Upper lobe of left lung (tissue), 6 donors: ENCODE results near the gene PTPDC1. TPM values are rescaled to one million over a fixed set of nuclear protein-coding genes. Genes with fewer than 3 reads are reported as not detected.

Source experiments
- ATAC-seq, 2 donors: fragments of 200-7000 bp; cut with Tn5 transposase; one replicate each; pipeline ENCODE4 v1.9.1; 2022; ENCODE audit warnings: mild to moderate bottlenecking in 2 of 2, moderate library complexity in 2 of 2; ENCODE audit not compliant: low FRiP score in 2 of 2
- DNase-seq, 2 donors: peaks; one replicate each; pipeline ENCODE4 v3.0.0-alpha.2; 2019 to 2020
- H3K27ac ChIP-seq, 4 donors: fragments of 200-600 bp; sonication (generic); one replicate each; pipeline ENCODE4 v1.5.1; 2016 to 2019
- H3K27me3 ChIP-seq, 4 donors: fragments of 200-600 bp; sonication (generic); one replicate each; pipeline ENCODE4 v1.5.1; 2017 to 2019
- H3K36me3 ChIP-seq, 4 donors: fragments of 200-600 bp; sonication (generic); one replicate each; pipeline ENCODE4 v1.5.1; 2016 to 2019
- H3K4me1 ChIP-seq, 4 donors: fragments of 200-600 bp; sonication (generic); one replicate each; pipeline ENCODE4 v1.5.1; 2018 to 2019
- H3K4me3 ChIP-seq, 4 donors: fragments of 200-600 bp; sonication (generic); one replicate each; pipeline ENCODE4 v1.5.1; 2017 to 2019; ENCODE audit warnings: mild to moderate bottlenecking in 2 of 4, moderate library complexity in 1 of 4
- H3K9me3 ChIP-seq, 4 donors: fragments of 200-600 bp; sonication (generic); one replicate each; pipeline ENCODE4 v1.5.1; 2018 to 2019
- EP300 ChIP-seq, 4 donors: sonication (generic); formaldehyde crosslinking; IDR thresholded peaks; one replicate each; pipeline ENCODE4 v1.5.1; 2017; ENCODE audit warnings: antibody characterized with exemption in 4 of 4, control low read depth in 2 of 4
- POLR2A ChIP-seq, 4 donors: fragments of 450-650 bp; IDR thresholded peaks; one replicate each; pipeline ENCODE4 v1.5.1; 2016 to 2017; ENCODE audit warnings: antibody characterized with exemption in 4 of 4, mild to moderate bottlenecking in 2 of 4
- POLR2AphosphoS5 ChIP-seq, 2 donors: sonication (generic); formaldehyde crosslinking; IDR thresholded peaks; one replicate each; pipeline ENCODE4 v1.5.1; 2017; ENCODE audit warnings: antibody characterized with exemption in 2 of 2
- WGBS, 2 donors: methylation state at CpG; one replicate each; pipeline ENCODE4 v1.1.5; 2017 to 2018; 5-methylcytosine and 5-hydroxymethylcytosine counted together
- total RNA-seq, 6 donors: library from RNA; depleted of rRNA in 4 of 6; stranded (reverse); fragments of >200 nt in 4 of 6; gene quantifications; one replicate each; pipeline versions ENCODE4 v1.1.0 to v1.2.1, GENCODE V29; 2016 to 2021
- TF ChIP-seq, protein P1 (sequence below), 6 experiments: fragments of 450-650 bp in 4 of 6; fragments of 200-600 bp in 2 of 6; sonication (generic) in 2 of 6; IDR thresholded peaks; one replicate each; pipeline ENCODE4 v1.5.1; 2016 to 2019; ENCODE audit warnings: antibody characterized with exemption in 6 of 6
- donor health status: DM: no; HTN: no; CAD: no; lungs with moderate emphysema.
- donor health status: DM: no; HTN: yes; CAD: no; lungs with severe emphysema.

Gene PTPDC1
- total RNA-seq, 6 donors from 2014 or later = 9.0 to 24.5 (median 16.6) TPM

DNA sequence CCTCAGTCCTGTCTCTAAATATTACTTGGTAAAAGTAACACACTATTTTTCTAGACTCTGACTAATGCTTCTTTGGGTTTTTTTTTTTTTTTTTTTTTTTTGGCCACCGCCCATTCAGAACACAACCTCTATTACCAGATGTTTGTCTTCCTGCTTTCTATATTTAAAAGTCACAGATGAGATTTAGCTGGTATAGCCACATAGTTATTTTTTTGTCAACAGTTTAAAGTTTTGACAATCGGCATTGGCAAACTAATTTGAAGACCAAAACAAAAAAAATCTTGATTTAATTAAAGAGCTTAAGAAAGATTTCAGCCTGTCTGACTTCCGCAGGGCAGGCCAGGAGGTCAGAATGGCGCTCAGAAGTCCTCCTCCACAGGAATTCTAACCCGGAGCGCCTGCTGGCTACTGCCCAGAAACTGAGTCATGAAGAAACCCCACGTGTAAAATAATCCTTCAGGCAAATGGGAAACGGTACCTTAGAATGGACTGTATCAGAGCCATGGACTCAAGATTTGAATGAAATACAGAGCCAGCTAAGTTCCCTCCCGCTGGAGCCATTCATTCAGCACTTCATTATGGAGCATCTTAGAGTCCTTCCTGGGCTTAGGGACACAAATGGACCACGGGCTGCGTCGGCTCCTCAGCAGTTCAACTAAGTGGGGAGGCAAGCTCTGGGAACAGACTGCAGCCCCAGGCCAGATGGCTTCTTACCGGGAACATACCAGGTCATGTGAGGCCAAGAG lies 55.6 kb downstream of the PTPDC1 start:
- Histone ChIP-seq H3K4me1 (peaks cover 5 to 39% (median 31%) of the 10 kb centered on the region in 4 donors), H3K27ac (peak overlapping the region; percentile 62 to 89 (median 78)), H3K4me3 (no peak overlapping the region), H3K9me3 (no peaks in the 10 kb centered on the region), H3K27me3 (no peaks in the 10 kb centered on the region), H3K36me3 (no peaks in the 10 kb centered on the region)
- peak in 1 of 2 donors; percentile 60 for TF ChIP-seq POLR2AphosphoS5 (IDR thresholded peaks at IDR 0.05)
- TF ChIP-seq POLR2A (IDR thresholded peaks at IDR 0.05) = no peak
- TF ChIP-seq EP300 (IDR thresholded peaks at IDR 0.05) = peak in 1 of 4 donors; percentile 10
- TF ChIP-seq, protein P1, sequence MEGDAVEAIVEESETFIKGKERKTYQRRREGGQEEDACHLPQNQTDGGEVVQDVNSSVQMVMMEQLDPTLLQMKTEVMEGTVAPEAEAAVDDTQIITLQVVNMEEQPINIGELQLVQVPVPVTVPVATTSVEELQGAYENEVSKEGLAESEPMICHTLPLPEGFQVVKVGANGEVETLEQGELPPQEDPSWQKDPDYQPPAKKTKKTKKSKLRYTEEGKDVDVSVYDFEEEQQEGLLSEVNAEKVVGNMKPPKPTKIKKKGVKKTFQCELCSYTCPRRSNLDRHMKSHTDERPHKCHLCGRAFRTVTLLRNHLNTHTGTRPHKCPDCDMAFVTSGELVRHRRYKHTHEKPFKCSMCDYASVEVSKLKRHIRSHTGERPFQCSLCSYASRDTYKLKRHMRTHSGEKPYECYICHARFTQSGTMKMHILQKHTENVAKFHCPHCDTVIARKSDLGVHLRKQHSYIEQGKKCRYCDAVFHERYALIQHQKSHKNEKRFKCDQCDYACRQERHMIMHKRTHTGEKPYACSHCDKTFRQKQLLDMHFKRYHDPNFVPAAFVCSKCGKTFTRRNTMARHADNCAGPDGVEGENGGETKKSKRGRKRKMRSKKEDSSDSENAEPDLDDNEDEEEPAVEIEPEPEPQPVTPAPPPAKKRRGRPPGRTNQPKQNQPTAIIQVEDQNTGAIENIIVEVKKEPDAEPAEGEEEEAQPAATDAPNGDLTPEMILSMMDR (IDR thresholded peaks at IDR 0.05) = no peak
- DNase-seq (peak in 1 of 2 donors; percentile 66), ATAC-seq (peak; percentile 77 to 86)
- 45 to 54% methylated on average over 11 to 13 of the region's 13 CpGs for WGBS, 2 donors

DNA sequence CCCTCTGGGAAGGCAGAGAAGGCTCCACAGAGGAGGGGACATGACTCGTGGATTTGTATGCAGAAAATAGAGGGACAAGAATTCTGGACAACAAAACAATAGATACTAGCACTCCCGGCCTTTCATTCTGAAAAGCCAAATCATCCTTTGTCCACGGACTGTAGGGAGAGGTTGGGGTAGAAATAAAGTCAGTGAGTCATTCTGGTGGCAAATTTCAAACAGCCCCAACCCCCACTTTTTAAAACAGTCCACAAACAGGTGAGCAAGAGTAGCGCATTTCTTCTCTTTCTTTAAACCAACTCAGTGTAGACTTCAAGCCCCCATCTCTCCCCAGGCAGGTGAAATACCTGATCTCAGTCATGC lies 56.1 kb downstream of the PTPDC1 start:
- TF ChIP-seq EP300 (IDR thresholded peaks at IDR 0.05) = no peak
- TF ChIP-seq, protein P1 (IDR thresholded peaks at IDR 0.05) = no peak
- no peak for TF ChIP-seq POLR2AphosphoS5 (IDR thresholded peaks at IDR 0.05)
- no peak for TF ChIP-seq POLR2A (IDR thresholded peaks at IDR 0.05)
- Histone ChIP-seq H3K27me3 (no peaks in the 10 kb centered on the region), H3K9me3 (no peaks in the 10 kb centered on the region), H3K4me1 (peaks cover 3 to 34% (median 28%) of the 10 kb centered on the region in 4 donors), H3K27ac (peak overlapping the region; percentile 62 to 89 (median 72)), H3K4me3 (no peak overlapping the region), H3K36me3 (no peaks in the 10 kb centered on the region)
- WGBS, 2 donors = 60% methylated on average over 4 of the region's 4 CpGs
- no peak for ATAC-seq
- no peak for DNase-seq

DNA sequence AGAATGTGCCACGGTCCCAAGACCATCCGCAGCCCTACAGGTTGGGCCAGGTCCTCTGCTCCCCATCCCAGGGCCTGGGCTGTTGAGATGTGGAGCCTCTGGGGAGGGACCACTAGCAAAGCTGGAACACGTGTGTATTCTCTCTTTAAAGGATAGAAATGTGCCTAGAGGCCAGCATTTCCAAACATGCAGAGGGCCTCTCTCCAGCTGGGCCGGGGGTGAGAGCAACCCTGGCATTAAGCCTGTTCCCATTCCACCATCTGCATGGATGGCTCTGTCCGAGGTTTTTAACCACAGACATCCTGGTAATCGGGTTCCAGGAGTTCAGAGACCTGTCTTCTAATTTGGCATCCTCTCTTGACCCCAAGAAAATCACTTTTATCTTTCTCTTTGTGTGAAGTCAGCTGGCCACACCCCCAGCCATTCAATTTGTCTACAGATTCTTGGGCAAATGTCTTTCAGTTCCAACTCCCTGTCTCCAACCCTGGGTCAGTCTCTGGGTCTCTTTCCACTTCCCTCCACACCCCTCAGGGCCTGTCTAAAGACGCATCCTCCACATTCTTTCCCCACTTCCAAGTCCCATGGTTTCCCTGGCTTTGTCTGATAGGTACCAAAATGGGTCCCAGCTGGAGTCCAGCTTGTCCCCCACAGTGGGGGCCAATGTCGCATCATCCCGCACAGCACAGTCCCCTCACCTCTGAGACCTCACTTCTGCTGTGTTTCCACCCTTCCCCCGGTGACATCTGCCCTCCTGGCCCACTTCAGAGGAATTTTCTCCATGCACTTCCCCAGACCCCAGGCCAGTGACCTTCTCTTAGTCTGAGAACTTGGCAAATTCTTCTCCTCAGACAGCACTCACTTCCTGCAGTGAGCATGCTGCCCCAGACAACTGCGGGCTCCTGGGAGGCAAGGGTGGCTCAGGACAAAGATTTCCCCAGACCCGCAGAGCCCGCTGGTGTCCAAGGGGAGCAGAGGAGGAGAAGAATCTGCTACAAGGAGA lies 56.8 kb downstream of the PTPDC1 start:
- peak; percentile 20 to 47 for ATAC-seq
- TF ChIP-seq EP300 (IDR thresholded peaks at IDR 0.05) = no peak
- TF ChIP-seq POLR2A (IDR thresholded peaks at IDR 0.05) = no peak
- TF ChIP-seq, protein P1 (IDR thresholded peaks at IDR 0.05) = no peak
- no peak for TF ChIP-seq POLR2AphosphoS5 (IDR thresholded peaks at IDR 0.05)
- Histone ChIP-seq H3K36me3 (no peaks in the 10 kb centered on the region), H3K4me3 (no peak overlapping the region), H3K9me3 (no peaks in the 10 kb centered on the region), H3K4me1 (peaks cover 3 to 27% (median 21%) of the 10 kb centered on the region in 4 donors), H3K27ac (peak overlapping the region; percentile 62 to 89 (median 72)), H3K27me3 (no peaks in the 10 kb centered on the region)
- no peak for DNase-seq
- WGBS, 2 donors = 70 to 75% methylated on average over 13 of the region's 13 CpGs

DNA sequence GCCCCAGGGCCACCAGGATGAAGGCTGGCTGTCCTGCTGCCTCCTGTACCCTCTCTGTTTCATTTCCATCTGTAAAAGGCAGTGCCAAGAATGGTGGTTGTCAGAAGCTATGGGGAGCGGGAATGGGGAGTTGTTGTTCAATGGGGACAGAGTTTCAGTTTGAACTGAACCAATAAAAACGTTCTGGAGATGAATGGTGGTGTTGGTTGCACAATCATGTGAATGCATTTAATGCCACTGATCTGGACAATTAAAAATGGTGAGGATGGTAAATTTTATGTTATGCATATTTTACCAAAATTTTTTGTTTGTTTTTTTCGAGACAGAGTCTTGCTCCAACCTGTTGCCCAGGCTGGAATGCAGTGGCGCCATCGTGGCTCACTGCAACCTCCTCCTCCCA lies 58.1 kb downstream of the PTPDC1 start:
- H3K9me3 ChIP-seq = no peaks in the 10 kb centered on the region
- ATAC-seq (no peak), DNase-seq (no peak)
- no peak overlapping the region for H3K4me3 ChIP-seq
- no peaks in the 10 kb centered on the region for H3K27me3 ChIP-seq
- TF ChIP-seq, protein P1 (IDR thresholded peaks at IDR 0.05) = no peak
- TF ChIP-seq EP300 (IDR thresholded peaks at IDR 0.05) (no peak), POLR2A (IDR thresholded peaks at IDR 0.05) (no peak), POLR2AphosphoS5 (IDR thresholded peaks at IDR 0.05) (no peak)
- peak overlapping the region; percentile 62 to 89 (median 72) for H3K27ac ChIP-seq
- no peaks in the 10 kb centered on the region for H3K36me3 ChIP-seq
- 88 to 91% methylated on average over 5 of the region's 5 CpGs for WGBS, 2 donors
- peaks cover 3 to 26% (median 21%) of the 10 kb centered on the region in 4 donors for H3K4me1 ChIP-seq
